GM12865 (cell line): ENCODE measurements around the gene MMRN1.

Experiments used
- DNase-seq: peaks from one replicate; pipeline ENCODE4 v3.0.0; 2010; ENCODE audit warnings: low read depth
- H3K4me3 ChIP-seq: 2 replicates; pipeline ENCODE4 v1.5.1; 2011; ENCODE audit warnings: mild to moderate bottlenecking, low read depth, low read length, control low read depth
- TF ChIP-seq, protein P1 (sequence below): IDR thresholded peaks from 2 replicates; pipeline ENCODE4 v1.5.1; 2011; ENCODE audit warnings: low read length, control low read depth, low read depth, inconsistent platforms; ENCODE audit not compliant: insufficient read depth; ENCODE audit errors: missing control alignments

Gene MMRN1

DNA sequence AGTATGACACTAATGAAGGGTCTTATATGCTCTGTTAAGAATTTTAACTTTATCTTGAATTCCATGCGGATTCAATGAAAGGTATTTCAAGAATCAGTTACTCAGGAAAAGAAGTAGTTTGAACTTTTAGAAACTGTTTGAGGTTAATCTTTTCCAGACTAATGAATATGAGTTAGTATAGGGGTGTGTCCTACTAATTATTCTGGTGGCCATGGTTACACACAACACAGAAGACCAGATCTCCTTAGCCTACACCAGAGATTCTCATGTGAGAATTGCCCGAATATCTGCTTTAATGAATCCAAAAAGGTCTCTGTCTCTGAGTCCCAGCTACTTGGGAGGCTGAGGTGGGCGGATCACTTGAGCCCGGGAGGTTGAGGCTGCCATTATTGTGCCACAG is 100.4 kb downstream of the MMRN1 start:
- TF ChIP-seq, protein P1, sequence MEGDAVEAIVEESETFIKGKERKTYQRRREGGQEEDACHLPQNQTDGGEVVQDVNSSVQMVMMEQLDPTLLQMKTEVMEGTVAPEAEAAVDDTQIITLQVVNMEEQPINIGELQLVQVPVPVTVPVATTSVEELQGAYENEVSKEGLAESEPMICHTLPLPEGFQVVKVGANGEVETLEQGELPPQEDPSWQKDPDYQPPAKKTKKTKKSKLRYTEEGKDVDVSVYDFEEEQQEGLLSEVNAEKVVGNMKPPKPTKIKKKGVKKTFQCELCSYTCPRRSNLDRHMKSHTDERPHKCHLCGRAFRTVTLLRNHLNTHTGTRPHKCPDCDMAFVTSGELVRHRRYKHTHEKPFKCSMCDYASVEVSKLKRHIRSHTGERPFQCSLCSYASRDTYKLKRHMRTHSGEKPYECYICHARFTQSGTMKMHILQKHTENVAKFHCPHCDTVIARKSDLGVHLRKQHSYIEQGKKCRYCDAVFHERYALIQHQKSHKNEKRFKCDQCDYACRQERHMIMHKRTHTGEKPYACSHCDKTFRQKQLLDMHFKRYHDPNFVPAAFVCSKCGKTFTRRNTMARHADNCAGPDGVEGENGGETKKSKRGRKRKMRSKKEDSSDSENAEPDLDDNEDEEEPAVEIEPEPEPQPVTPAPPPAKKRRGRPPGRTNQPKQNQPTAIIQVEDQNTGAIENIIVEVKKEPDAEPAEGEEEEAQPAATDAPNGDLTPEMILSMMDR, result no peak
- no peak for DNase-seq
- H3K4me3 ChIP-seq, result no peak overlapping the region

DNA sequence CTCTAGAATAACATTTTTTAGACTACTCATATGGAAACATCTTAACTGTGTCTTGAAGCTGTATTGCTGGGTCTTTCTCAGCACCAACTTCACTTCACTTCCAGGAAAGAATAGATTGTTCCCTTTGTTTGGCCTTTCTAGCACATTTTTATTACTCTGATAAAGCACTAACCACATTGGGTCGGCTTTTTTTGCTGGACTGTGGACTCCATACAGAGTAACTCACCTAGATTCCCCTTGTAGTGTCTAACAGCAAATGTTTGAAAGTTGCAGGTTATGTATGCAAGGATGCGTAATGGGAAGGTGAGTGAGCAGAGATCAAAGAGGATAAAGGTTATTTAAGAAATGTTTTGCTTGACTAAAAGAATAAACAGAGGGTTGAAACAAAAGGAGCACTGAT is 101.2 kb downstream of the MMRN1 start:
- TF ChIP-seq, protein P1, result no peak
- no peak for DNase-seq
- H3K4me3 ChIP-seq, result no peak overlapping the region

DNA sequence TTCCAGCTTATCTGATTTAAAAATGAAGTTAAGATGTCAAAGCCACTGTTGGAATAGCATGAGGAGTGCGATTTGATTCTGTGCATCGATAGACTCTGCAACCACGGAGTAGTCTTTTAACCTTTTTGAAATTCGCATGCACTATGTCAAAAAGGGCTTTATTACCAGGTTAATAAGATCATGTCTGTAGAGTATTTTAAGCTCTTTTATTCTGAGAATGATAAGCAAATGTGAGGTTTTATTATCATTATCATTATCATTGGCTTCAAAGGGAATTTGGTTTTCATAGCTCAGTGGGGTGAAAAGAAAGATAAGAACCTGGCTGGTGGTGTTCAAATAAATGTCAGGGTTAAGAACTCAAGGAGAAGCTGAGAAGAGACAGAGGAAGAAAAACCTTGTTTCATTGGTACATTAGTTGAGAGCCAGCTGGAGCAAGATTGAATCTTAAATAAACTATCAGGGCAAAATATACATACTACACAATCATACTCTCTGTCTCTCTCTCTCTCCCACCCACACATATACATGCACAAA is 102.6 kb downstream of the MMRN1 start:
- TF ChIP-seq, protein P1, result no peak
- H3K4me3 ChIP-seq, result no peak overlapping the region
- no peak for DNase-seq

DNA sequence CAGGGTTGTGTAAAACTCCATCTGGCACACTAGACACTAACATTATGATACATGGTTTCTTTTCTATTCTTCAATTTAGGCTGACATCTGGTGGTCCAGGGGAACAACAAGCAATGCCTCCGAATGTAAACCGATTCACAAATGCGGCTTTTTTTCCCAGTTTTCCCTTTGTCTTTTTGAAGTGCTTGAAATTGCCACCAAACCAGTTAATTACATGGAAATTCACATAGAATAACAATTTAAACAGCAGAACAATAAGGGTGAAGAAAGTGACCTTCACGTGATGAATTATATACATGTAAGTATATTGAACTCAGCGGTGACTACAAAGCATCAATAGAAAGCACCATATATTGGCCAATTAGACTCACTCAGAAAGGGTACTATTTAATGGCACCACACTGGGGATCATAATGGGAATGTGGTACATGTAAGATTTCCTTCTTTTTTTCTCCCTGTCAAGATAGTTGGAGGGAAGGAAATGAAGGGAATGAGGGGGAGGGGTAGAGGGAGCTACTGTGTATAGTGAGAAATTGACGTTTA is 103.9 kb downstream of the MMRN1 start:
- TF ChIP-seq, protein P1, result no peak
- no peak for DNase-seq
- H3K4me3 ChIP-seq, result no peak overlapping the region

DNA sequence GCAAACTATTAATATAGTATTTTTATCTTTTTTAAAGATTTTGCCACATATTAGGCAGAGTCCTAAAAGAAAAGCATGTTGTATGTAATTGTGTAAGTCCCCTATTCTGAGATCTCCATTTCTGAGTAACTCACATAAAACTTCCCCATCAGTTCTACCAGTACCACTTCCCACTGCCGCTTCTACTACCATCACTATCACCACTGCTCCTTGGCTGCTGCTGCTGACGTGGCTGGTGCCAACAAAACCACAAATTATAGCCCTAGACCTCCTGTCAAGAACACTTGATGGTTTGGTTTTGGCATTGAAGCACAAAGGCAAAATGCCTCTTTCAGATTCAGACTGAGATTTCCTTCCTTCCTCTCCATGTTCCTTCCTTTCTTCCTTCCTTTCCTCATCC is 106.4 kb downstream of the MMRN1 start:
- DNase-seq, result no peak
- H3K4me3 ChIP-seq, result no peak overlapping the region
- TF ChIP-seq, protein P1, result no peak

DNA sequence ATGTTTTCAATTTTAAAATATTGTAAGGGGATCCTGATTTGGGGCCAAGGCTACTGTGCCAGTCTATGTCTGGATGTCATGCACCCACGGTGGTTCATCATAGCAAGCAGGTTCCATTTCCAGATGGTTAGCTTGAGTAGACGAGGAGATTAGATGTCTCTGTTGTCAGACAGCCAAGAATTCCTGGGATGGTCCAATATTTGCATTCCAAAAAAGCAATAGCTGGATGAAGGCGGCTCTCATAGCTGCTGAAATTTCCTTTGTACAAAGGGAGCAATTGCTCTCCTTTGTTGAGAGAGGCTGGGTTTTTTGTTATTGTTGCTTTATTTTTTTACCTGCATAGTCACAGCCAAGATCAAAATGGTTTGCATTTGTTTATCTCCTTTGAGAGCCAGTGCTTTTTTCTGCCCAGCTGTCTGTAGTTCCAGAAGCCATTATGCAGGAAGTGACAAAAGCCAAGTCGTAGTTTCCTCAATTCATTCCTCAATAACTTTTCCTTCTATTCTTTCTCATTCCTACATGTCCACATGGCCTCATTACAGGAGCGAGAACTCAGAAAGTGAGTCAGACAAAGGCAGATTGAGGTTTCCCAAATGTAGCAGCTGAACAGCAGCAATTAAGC is 107.9 kb downstream of the MMRN1 start:
- DNase-seq, result no peak

More for the DNA sequence above, 107.9 kb downstream of the MMRN1 start:
- TF ChIP-seq, protein P1, result no peak
- no peak overlapping the region for H3K4me3 ChIP-seq
